ENCODE data around the gene ARIH2.

GRCh38 chr3:48999085-48999858, 80.6 kb downstream of the ARIH2 start:
- TF ChIP-seq CTCF (IDR thresholded peaks at IDR 0.05; ENCODE audit: low read length) (no peak), EZH2 (optimal IDR thresholded peaks at IDR 0.05; ENCODE audit: low read depth, low read length) (no peak), EZH2phosphoT487 (IDR thresholded peaks at IDR 0.05; ENCODE audit: low read length) (no peak)
